ENCODE results near the gene PRR23E.

- TF ChIP-seq, protein P1, sequence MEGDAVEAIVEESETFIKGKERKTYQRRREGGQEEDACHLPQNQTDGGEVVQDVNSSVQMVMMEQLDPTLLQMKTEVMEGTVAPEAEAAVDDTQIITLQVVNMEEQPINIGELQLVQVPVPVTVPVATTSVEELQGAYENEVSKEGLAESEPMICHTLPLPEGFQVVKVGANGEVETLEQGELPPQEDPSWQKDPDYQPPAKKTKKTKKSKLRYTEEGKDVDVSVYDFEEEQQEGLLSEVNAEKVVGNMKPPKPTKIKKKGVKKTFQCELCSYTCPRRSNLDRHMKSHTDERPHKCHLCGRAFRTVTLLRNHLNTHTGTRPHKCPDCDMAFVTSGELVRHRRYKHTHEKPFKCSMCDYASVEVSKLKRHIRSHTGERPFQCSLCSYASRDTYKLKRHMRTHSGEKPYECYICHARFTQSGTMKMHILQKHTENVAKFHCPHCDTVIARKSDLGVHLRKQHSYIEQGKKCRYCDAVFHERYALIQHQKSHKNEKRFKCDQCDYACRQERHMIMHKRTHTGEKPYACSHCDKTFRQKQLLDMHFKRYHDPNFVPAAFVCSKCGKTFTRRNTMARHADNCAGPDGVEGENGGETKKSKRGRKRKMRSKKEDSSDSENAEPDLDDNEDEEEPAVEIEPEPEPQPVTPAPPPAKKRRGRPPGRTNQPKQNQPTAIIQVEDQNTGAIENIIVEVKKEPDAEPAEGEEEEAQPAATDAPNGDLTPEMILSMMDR (conservative IDR thresholded peaks at IDR 0.05; ENCODE audit: low read depth, low read length), result no peak
- no peak for TF ChIP-seq EZH2 (IDR thresholded peaks at IDR 0.05; ENCODE audit: low read length, unreplicated experiment)
These were observed 20.0 kb upstream of the PRR23E start for GRCh38 chr3:127172781-127173515.

Measured in PC-3 (cell line).